Measurements from ENCODE around the gene COL18A1. TPM values are rescaled to one million over a fixed set of nuclear protein-coding genes. Genes with fewer than 3 reads are reported as not detected.
"Not testable (repeated sequence)": the region's sequence is repeated elsewhere in the genome, so short reads cannot be mapped to it uniquely, and the experiment has no call there.

Gene COL18A1
- total RNA-seq, 1 experiment from 2014 or later, result 26.4 TPM

DNA sequence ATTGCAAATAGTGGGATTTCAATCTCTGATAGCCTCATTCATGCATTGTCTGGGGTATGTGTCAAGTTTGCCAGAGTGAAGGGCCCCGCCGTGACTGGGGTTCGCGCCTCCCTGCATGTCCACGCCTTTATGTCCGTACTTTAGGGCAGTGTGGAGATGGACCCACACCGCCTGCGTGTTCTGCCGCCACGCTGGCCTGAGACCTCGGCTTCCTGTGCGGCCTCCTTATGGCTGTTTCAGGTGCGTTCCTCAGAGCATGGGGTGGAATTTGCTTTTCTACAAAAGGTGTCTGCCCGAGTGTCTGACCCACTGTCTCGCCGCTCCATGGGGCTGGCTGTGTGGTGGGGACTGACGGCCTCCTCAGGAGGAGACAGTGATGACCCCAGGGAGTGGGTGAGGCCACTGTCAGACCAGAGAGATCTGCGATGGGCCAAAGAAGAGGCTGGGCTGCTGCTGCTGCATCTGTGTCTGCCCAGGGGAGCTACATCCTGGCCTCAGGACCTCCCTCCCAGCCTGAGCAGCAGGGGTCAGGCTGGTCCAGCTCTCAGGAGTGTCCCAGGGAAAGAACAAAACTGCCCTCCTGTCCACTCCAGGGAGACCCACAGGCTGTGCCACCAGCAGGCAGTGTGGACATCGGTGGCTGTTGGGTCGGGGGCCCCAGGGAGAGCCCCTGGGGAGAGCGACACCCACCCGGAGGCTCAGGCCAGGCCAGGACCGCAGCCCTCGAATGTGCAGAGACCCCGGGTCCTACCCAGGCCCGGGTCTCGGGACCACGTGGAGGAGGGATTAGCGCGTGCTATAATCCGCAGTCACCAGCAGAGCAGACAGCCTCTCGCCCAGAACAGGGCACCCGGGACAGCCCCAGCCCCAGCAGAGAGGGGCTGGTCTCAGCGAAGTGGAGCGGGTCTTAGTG lies 147.1 kb downstream of the COL18A1 start:
- Histone ChIP-seq H3K36me3 (no peaks in the 10 kb centered on the region), H3K27me3 (peaks cover 7% of the 10 kb centered on the region), H3K4me3 (no peak overlapping the region), H3K9me3 (no peaks in the 10 kb centered on the region)
- DNase-seq, result no peak

DNA sequence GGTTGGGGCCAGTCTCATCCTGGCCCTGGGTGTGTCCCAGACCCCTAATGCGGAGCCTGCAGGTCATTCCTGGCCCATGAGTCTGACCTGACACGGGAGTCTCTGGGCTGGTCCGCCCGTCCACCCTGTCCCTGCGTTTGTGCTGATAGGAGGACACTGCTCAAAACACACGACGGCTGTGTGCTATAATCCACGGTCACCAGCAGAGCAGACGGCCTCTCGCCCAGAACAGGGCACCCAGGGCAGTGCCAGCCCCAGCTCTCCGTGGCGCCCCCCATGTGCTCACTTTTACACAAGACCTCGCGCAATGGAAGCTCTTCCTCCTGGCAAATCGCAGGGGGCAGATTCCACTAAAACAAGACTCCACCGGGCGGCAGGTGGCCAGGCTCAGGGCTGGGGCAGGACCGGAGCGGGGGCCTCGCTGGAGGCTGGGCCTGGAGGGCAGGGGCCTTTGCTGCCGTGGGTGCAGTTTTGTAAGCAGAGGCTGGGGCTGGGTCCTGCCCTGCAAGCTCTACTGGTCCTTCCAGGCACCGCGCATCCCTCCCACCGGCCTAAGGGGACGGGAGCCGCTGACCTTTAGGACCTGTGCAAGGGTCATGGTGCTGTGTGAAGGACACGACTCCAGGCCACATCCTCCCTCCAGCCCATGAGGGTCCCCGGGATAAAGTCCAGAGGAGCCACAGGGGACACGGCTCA lies 147.9 kb downstream of the COL18A1 start:
- H3K9me3 ChIP-seq, result no peaks in the 10 kb centered on the region
- peaks cover 4% of the 10 kb centered on the region for H3K27me3 ChIP-seq
- DNase-seq, result no peak
- H3K4me3 ChIP-seq, result no peak overlapping the region
- H3K36me3 ChIP-seq, result no peaks in the 10 kb centered on the region

DNA sequence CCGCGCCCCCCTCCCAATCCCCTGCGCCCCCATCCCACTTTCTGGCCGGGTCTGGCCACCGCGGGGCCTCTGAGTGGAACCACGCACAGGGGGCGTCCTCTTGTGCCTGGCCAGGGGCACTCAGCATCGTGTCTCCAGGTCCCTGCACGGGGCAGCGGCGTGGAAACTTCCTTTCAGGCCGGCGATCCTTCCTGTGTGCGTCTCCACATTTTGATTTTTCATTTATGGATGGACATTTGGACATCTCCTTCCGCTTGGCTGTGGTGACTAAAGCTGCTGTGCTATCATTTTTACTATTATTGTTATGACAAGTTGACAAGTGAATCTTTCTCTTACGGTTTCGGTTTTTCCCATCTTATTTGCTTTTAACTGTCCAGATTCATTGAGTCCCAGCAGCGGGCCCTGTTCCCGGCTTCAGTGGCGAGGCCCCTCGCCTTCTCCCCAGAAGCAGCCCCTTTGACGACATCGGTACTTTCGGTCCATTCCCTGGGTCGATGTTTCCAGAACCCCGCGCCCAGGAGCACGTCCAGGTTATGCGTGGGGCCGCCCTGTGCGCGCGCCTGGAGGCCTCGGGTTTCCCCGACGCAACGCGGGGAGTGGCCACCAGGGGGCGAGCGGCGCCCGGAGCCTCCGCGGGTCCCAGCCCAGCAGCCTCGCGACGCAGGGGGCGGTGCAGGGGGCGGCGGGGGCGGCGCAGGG lies 149.7 kb downstream of the COL18A1 start:
- Histone ChIP-seq H3K9me3 (no peaks in the 10 kb centered on the region), H3K27me3 (no peaks in the 10 kb centered on the region; the same call in 1 of the 2 replicates), H3K36me3 (no peaks in the 10 kb centered on the region), H3K4me3 (peak overlapping the region; percentile 54)
- DNase-seq, result peak; percentile 78

DNA sequence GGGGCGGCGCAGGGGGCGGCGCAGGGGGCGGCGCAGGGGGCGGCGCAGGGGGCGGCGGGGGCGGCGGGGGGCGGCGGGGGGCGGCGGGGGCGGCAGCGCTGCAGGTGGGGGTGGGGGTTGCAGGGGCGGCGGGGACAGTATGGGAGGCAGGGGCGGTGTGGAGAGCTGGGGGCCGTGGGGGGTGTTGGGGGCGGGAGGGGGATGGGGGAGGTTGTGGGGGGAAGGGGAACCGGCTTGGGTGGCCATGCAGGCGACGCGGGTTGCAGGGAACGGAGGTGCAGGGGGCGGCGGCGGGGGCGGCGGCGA lies 150.2 kb downstream of the COL18A1 start:
- peak overlapping the region; percentile 58 for H3K4me3 ChIP-seq
- no peaks in the 10 kb centered on the region; the same call in 1 of the 2 replicates for H3K27me3 ChIP-seq
- no peaks in the 10 kb centered on the region for H3K36me3 ChIP-seq
- no peaks in the 10 kb centered on the region for H3K9me3 ChIP-seq
- DNase-seq, result no peak

DNA sequence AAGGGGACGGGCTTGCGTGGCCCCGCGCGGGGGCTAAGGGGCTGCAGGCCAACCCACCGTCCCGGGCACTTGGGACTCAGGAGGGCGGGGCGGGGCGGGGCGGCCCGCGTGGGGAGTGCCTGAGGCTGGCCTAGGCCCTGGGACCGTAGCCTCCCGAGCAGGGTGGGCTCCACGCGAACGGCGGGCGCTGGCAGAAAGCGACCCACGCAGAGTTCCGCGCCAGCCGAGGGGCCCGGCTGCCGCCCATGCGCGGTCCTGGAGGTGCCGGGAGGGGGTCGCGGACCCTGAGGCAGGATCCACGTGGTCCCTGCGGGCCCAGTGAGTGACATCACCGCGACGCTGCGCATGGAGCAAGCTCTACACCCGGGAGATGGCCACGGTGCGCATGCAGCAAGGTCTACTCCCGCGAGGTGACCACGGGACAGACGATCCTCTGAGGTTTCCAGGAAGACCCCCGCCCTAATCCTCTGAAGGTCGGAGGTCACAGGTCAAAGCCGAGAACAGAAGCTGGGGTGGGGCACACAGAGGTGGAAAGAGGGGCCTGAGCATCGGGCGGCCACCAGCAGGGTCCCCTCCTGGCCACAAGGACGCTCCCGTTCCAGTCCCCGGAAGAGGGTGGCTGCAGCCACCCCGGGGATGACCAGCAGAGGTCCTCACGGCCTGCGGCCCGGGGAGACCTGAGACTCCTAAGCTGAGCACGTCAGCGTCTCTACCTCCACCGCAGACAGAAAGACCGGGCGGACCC lies 150.8 kb downstream of the COL18A1 start:
- Histone ChIP-seq H3K27me3 (no peaks in the 10 kb centered on the region; the same call in 1 of the 2 replicates), H3K9me3 (no peaks in the 10 kb centered on the region), H3K4me3 (peak overlapping the region; percentile 58), H3K36me3 (no peaks in the 10 kb centered on the region)
- peak; percentile 86 for DNase-seq

DNA sequence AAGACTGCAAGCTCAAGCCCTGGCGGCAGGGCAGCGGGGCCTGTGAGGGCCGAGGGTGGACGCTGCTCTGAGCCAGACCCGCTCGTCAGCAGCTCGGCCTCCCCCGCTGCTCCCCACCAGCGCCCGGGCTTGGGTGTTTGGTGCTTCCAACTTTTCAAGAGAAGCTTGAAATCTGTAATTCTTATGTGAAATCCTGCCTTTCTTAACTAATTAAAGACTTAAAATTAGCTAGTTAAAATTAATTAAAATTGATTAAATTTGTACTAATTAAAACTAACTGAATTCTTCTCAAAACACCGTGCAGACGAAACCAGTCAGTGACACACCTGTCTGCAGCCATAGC lies 151.3 kb downstream of the COL18A1 start:
- H3K4me3 ChIP-seq, result peak overlapping the region; percentile 58

DNA sequence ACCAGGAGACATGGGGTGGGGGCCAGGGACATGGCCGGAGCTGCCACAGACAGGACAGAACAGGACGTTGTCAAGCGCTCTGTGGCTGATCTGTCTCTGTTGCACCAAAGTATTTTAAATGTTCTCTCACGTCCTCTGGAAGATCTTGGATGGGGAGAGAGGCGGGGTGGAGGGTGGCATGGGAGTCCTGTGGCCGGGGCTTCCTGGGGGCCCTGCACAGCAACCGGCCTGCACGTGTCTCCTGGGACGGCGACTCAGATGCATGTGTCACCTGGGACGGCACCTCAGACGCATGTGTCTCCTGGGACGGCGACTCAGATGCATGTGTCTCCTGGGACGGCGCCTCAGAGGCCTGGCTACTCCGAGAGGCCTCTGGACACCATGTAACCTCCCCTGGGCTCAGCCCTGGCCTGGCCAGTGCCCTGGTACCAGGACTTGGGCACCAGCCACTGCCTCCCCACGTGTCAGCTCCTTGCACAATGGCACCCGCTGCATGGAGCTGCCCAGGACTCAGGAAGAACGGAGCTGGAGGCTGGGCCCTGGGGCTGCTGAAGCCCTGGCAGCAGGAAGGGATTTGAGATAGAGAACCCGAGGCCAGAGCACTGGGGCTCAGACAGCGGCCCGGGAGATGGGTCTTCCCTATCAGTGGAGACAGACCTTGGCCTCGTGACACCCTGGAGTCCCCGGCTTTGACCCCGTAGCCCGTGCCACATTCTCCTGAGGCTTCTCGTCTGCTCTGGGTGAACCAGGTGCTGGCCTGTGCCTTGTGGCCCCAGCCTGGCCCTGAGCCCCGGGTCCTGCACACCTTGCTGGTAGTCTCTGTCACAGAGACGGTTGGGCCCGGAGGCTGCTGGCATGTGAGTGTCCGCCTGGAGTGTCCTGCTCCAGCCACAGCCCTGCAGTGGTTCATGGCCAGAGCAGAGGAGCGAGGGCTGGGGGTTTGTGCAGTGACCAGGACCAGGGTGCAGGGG lies 152.0 kb downstream of the COL18A1 start:
- no peak for DNase-seq
- Histone ChIP-seq H3K9me3 (no peaks in the 10 kb centered on the region), H3K27me3 (no peaks in the 10 kb centered on the region; the same call in 1 of the 2 replicates), H3K4me3 (no peak overlapping the region; the same call in 1 of the 2 replicates), H3K36me3 (no peaks in the 10 kb centered on the region)

More for the DNA sequence above, 151.3 kb downstream of the COL18A1 start:
- Histone ChIP-seq H3K27me3 (no peaks in the 10 kb centered on the region; the same call in 1 of the 2 replicates), H3K9me3 (no peaks in the 10 kb centered on the region), H3K36me3 (no peaks in the 10 kb centered on the region)
- DNase-seq, result no peak

DNA sequence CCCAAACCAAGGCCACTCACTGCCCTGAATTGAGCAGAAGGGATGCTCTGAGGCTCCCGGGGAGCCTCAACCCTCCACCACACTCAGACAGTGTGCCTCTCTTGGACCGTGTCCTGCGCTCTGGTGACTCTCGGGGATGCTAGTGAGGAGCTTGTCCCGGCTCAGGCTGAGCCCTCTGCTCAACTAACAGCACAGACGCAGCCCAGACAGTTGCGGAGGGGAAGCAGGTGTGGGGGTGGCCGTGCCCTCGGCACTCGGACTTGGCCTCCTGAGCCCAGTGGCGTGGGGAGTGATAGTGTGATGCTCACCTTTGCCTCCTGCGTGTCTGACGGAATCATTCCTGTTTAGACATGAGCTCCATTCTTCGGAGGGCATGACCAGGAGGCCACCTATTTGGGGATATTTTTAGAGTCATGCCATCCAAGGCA lies 152.7 kb downstream of the COL18A1 start:
- H3K27me3 ChIP-seq, result peaks cover 6% of the 10 kb centered on the region
- no peaks in the 10 kb centered on the region for H3K36me3 ChIP-seq
- no peak overlapping the region for H3K4me3 ChIP-seq
- H3K9me3 ChIP-seq, result peaks cover 1% of the 10 kb centered on the region; the same call in 1 of the 2 replicates
- DNase-seq, result no peak

DNA sequence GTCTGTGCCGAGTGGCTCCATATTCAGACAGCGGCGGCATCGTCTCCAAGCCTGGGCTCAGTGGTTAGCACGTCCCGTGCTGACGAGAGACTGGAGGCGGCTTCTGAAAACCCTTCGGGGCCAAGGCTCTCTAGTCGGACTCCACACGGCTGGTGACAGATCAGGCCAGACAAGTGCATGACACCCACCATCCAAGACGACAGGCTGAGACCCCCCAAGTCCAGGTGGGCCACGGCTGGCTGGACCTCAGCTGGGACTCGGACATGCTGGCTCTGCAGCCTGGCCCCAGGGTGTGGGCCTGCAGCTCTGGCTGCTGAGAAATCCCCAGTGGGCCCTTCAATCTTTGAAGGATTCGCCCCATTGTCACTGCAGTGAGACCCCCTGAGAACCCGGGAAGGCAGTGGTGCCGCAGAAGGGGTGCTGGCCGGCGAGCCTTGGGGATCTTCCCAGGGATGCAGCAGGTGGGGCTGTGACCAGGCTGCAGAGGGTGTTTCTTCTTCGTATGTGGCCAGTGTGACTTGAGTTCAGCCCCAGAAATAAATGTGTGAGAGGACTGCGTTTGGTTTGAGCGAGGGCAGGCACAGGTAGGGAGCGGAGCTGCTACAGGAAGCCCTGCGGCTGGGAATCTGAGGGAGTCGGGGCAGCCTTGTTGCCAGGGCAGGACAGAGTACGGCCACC lies 153.2 kb downstream of the COL18A1 start:
- Histone ChIP-seq H3K36me3 (no peaks in the 10 kb centered on the region), H3K9me3 (peaks cover 6% of the 10 kb centered on the region; the same call in 1 of the 2 replicates), H3K27me3 (peaks cover 10% of the 10 kb centered on the region), H3K4me3 (no peak overlapping the region)
- DNase-seq, result no peak

DNA sequence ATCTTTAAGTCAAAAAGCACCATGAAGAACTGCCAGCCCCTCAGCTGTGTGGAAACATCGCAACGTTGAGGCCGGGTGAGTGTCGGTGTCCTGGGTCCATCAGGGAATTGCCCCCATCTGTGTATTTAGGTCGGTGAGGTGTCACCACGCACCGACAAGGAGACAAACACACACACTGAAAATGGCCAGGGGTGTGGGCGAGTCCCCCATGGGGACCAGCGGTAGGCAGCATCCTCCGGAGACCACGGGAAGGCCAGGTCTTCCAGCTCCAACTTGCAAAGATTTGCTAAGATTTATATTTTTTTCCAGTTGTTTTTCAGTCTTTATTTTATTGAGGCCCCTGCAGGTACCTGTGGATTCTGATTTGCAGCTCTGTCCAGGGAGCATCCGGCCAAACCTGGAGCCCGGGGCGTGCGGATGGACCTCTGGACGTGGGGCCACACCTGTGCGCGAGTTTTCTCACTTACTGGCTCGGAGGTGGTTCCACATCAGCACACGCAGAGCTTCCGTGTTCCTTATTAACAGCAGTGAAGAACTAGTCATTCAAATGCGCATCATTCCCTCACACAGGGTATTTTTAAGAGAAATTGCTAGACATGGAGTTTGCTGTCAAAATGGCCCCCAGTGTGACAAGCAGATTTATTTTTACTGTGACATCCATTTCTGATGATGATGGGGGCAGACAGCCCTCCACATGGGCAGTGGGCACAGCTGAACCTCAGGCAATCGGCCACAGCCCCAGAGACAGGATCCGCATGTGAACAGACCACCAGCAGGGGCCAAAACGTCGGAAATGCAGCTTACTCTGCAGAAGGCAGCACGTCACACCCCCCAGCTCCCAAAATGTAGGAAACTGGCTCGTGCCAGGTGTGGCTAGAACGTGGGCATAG lies 154.5 kb downstream of the COL18A1 start:
- DNase-seq, result no peak
- peaks cover 15% of the 10 kb centered on the region for H3K27me3 ChIP-seq
- H3K36me3 ChIP-seq, result no peaks in the 10 kb centered on the region
- H3K9me3 ChIP-seq, result peaks cover 11% of the 10 kb centered on the region
- no peak overlapping the region for H3K4me3 ChIP-seq

DNA sequence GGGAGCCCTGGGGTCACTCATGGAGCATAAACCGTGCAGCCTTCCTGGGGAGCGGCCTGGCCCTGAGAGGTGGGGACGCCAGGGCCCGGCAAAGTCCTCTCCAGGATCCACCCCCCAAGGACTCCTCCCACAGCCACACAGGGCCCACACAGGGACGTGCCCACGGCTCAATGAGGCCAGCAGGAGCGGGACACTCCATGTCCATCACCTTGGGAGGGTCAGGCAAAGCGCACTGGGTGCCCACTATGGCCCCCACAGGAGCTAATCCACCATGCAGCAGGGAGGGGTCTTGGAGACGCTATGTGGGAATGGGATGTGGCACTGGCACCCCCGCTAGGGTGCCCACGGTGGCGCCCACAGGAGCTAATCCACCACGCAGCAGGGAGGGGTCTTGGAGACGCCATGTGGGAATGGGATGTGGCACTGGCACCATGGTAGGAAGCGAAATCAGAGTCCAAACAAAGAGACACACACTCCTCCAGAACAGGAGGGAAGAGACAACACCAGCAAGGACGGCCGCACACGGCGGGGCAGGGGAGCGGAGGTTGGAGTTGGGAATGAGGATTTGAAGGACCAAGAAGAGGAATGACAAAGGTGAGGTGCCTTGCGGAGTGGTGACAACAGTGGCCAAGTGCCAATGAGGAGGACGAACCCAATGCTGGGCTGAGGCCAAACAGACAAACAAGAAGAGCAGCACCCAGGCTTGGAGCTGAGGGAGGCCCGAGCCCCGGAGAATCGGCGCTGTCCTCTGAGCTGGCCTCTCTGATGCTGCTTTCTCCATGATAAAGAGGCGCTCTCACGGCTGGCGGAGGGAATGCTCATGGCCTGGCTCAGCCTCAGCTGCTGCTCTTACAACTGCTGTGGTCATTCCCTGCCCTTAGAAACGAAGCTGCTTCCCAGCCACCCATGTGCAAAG lies 155.4 kb downstream of the COL18A1 start:
- no peaks in the 10 kb centered on the region for H3K36me3 ChIP-seq
- H3K27me3 ChIP-seq, result peaks cover 24% of the 10 kb centered on the region
- H3K9me3 ChIP-seq, result peaks cover 11% of the 10 kb centered on the region
- no peak for DNase-seq
- no peak overlapping the region for H3K4me3 ChIP-seq

DNA sequence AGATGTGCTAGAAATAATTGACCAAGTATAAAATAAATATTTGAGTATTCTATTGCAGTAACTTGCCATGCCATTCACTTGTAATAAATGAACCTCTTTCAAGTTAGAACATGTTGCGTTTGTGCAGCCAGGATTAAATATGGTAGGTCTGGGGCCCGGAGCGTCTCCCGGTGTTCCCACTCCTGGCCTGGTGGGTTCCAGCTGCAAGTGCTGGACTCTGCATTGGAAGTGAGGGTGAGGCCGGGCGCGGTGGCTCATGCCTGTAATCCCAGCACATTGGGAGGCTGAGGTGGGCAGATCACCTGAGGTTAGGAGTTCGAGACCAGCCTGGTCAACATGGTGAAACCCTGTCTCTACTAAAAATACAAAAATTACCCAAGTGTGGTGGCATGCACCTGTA lies 156.3 kb downstream of the COL18A1 start:
- not testable (repeated sequence) for DNase-seq, H3K4me3 ChIP-seq, H3K36me3 ChIP-seq
- Histone ChIP-seq H3K27me3 (peaks cover 29% of the 10 kb centered on the region), H3K9me3 (peaks cover 11% of the 10 kb centered on the region)

DNA sequence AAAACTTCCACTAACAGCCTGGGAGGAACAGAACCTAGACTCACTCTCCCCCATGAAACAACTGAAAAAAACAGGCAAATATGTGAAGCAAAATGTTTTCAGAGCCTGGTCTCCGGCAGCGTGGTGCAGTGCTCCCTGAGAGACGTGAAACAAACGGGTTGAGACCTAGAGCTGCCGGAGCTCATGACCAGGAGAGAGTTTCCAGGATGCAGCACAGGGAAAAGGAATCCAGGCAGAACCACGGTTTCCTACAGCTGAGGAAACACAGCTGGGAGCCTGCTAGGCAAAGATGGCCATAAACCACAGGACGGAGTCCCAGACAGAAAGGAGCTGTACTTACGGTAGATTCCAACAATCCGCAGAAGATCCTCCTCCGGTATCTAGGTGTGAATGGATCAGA lies 157.4 kb downstream of the COL18A1 start:
- H3K27me3 ChIP-seq, result peaks cover 31% of the 10 kb centered on the region
- no peak overlapping the region for H3K4me3 ChIP-seq
- H3K9me3 ChIP-seq, result peaks cover 11% of the 10 kb centered on the region
- DNase-seq, result no peak
- no peaks in the 10 kb centered on the region for H3K36me3 ChIP-seq
